Vagina (tissue), 2 donors: ENCODE data around the gene ARHGAP26. TPM values are rescaled to one million over a fixed set of nuclear protein-coding genes. Genes with fewer than 3 reads are reported as not detected.

Source experiments
- DNase-seq, 2 donors: peaks; one replicate each; pipeline ENCODE4 v3.0.0-alpha.2; 2017; ENCODE audit errors: extremely low spot score in 2 of 2
- H3K27ac ChIP-seq: fragments of 200-600 bp; sonication (generic); one replicate; pipeline ENCODE4 v1.5.1; 2019
- H3K27me3 ChIP-seq: fragments of 200-600 bp; sonication (generic); one replicate; pipeline ENCODE4 v1.5.1; 2019
- H3K36me3 ChIP-seq, 2 donors: fragments of 200-600 bp; sonication (generic); one replicate each; pipeline ENCODE4 v1.5.1; 2017 to 2019
- H3K4me1 ChIP-seq: fragments of 200-600 bp; sonication (generic); one replicate; pipeline ENCODE4 v1.5.1; 2019
- H3K4me3 ChIP-seq, 2 donors: fragments of 200-600 bp; sonication (generic); 1 replicate in 1 of 2; 2 replicates in 1 of 2; pipeline ENCODE4 v1.5.1; 2016 to 2019
- H3K9me3 ChIP-seq: fragments of 200-600 bp; sonication (generic); one replicate; pipeline ENCODE4 v1.5.1; 2019
- POLR2A ChIP-seq, 2 donors: fragments of 450-650 bp; IDR thresholded peaks; one replicate each; pipeline ENCODE4 v1.6.1; 2017; ENCODE audit warnings: antibody characterized with exemption in 2 of 2, mild to moderate bottlenecking in 2 of 2, moderate library complexity in 2 of 2
- POLR2AphosphoS5 ChIP-seq, 2 donors: sonication (generic); formaldehyde crosslinking; IDR thresholded peaks; one replicate each; pipeline ENCODE4 v1.9.0; 2017; ENCODE audit warnings: antibody characterized with exemption in 2 of 2, mild to moderate bottlenecking in 2 of 2, low read depth in 1 of 2; ENCODE audit not compliant: insufficient read depth in 1 of 2
- intact Hi-C: fragments of 100-400 bp; cut with DNase I; formaldehyde crosslinking; loops from one replicate; pipeline ENCODE4 v1.15.1; 2023
- total RNA-seq: library from RNA; depleted of rRNA; stranded (reverse); fragments of >200 nt; gene quantifications from one replicate; pipeline ENCODE4 v1.2.3, GENCODE V29; 2016
- TF ChIP-seq, protein P1 (sequence below), 3 experiments: fragments of 450-650 bp in 2 of 3; fragments of 200-600 bp in 1 of 3; sonication (generic) in 1 of 3; IDR thresholded peaks; one replicate each; pipeline ENCODE4 v1.5.1; 2017 to 2019; ENCODE audit warnings: antibody characterized with exemption in 3 of 3, mild to moderate bottlenecking in 2 of 3, moderate library complexity in 2 of 3

Gene ARHGAP26
- total RNA-seq, 1 donor from 2014 or later: 42.5 TPM

- intact Hi-C loops: no loop called here
- no peak overlapping the region for H3K4me3 ChIP-seq
- no peaks in the 10 kb centered on the region for H3K27me3 ChIP-seq
- no peak overlapping the region for H3K27ac ChIP-seq
- H3K9me3 ChIP-seq: no peaks in the 10 kb centered on the region
- peaks cover 7% of the 10 kb centered on the region for H3K4me1 ChIP-seq
- DNase-seq: no peak
- TF ChIP-seq, protein P1, sequence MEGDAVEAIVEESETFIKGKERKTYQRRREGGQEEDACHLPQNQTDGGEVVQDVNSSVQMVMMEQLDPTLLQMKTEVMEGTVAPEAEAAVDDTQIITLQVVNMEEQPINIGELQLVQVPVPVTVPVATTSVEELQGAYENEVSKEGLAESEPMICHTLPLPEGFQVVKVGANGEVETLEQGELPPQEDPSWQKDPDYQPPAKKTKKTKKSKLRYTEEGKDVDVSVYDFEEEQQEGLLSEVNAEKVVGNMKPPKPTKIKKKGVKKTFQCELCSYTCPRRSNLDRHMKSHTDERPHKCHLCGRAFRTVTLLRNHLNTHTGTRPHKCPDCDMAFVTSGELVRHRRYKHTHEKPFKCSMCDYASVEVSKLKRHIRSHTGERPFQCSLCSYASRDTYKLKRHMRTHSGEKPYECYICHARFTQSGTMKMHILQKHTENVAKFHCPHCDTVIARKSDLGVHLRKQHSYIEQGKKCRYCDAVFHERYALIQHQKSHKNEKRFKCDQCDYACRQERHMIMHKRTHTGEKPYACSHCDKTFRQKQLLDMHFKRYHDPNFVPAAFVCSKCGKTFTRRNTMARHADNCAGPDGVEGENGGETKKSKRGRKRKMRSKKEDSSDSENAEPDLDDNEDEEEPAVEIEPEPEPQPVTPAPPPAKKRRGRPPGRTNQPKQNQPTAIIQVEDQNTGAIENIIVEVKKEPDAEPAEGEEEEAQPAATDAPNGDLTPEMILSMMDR (IDR thresholded peaks at IDR 0.05): no peak
- TF ChIP-seq POLR2A (IDR thresholded peaks at IDR 0.05) (no peak), POLR2AphosphoS5 (IDR thresholded peaks at IDR 0.05; ENCODE audit: insufficient read depth in 1 of 2, low read depth in 1 of 2) (no peak)
- no peaks in the 10 kb centered on the region for H3K36me3 ChIP-seq
Observed at GRCh38 chr5:142798099-142798770, 28.1 kb downstream of the ARHGAP26 start.

- Histone ChIP-seq H3K27me3 (no peaks in the 10 kb centered on the region), H3K27ac (no peak overlapping the region), H3K36me3 (no peaks in the 10 kb centered on the region), H3K9me3 (no peaks in the 10 kb centered on the region), H3K4me1 (peaks cover 7% of the 10 kb centered on the region), H3K4me3 (no peak overlapping the region)
- TF ChIP-seq POLR2AphosphoS5 (IDR thresholded peaks at IDR 0.05; ENCODE audit: insufficient read depth in 1 of 2, low read depth in 1 of 2) (no peak), POLR2A (IDR thresholded peaks at IDR 0.05) (no peak)
- TF ChIP-seq, protein P1 (IDR thresholded peaks at IDR 0.05): no peak
- intact Hi-C loops: no loop called here
- DNase-seq: no peak
Observed at GRCh38 chr5:142800776-142801494, 30.8 kb downstream of the ARHGAP26 start.

DNA sequence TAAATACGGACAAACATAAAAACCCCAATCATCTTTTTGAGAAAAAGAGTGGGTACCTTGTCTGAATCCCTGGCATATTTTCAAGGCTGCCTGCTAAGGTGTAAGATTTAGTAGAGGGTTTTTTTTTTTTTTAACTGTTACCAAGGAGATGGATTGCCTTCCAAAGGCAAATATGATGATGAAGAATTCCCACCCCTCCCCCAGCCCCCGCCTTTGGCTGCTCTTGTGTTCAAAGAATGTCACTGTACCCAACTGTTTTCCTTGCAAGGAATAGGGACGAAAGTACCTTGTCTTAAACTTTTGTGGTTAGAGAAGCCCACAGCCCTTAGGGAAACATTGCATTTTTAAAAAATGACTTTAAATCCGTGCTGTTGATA, 31.3 kb downstream of the ARHGAP26 start:
- H3K27ac ChIP-seq: no peak overlapping the region
- intact Hi-C loops: no loop called here

GRCh38 chr5:142803428-142804125, 33.4 kb downstream of the ARHGAP26 start:
- intact Hi-C loops: no loop called here
- Histone ChIP-seq H3K4me1 (peaks cover 9% of the 10 kb centered on the region), H3K4me3 (no peak overlapping the region), H3K27ac (no peak overlapping the region), H3K27me3 (no peaks in the 10 kb centered on the region), H3K9me3 (no peaks in the 10 kb centered on the region), H3K36me3 (no peaks in the 10 kb centered on the region)
- no peak for DNase-seq
- TF ChIP-seq, protein P1 (IDR thresholded peaks at IDR 0.05): no peak
- peak in 1 of 2 donors; percentile 61 for TF ChIP-seq POLR2AphosphoS5 (IDR thresholded peaks at IDR 0.05; ENCODE audit: insufficient read depth in 1 of 2, low read depth in 1 of 2)
- TF ChIP-seq POLR2A (IDR thresholded peaks at IDR 0.05): no peak

More for the DNA sequence above, 31.3 kb downstream of the ARHGAP26 start:
- Histone ChIP-seq H3K36me3 (no peaks in the 10 kb centered on the region), H3K4me3 (no peak overlapping the region), H3K9me3 (no peaks in the 10 kb centered on the region), H3K4me1 (peaks cover 7% of the 10 kb centered on the region), H3K27me3 (no peaks in the 10 kb centered on the region)
- TF ChIP-seq POLR2AphosphoS5 (IDR thresholded peaks at IDR 0.05; ENCODE audit: insufficient read depth in 1 of 2, low read depth in 1 of 2): no peak
- no peak for TF ChIP-seq POLR2A (IDR thresholded peaks at IDR 0.05)
- TF ChIP-seq, protein P1 (IDR thresholded peaks at IDR 0.05): no peak
- no peak for DNase-seq
